Peyer's patch (tissue), 4 donors: ENCODE results near the gene CACNA2D2. TPM values are rescaled to one million over a fixed set of nuclear protein-coding genes. Genes with fewer than 3 reads are reported as not detected.

Source experiments
- DNase-seq, 3 donors: peaks; one replicate each; pipeline ENCODE4 v3.0.0-alpha.2; 2017 to 2019
- H3K27ac ChIP-seq, 4 donors: fragments of 200-600 bp; sonication (generic); one replicate each; pipeline ENCODE4 v1.5.1; 2016 to 2019
- H3K27me3 ChIP-seq, 2 donors: fragments of 200-600 bp; sonication (generic); one replicate each; pipeline ENCODE4 v1.5.1; 2019
- H3K36me3 ChIP-seq, 3 donors: fragments of 200-600 bp; sonication (generic); one replicate each; pipeline ENCODE4 v1.5.1; 2016 to 2019
- H3K4me1 ChIP-seq, 4 donors: fragments of 200-600 bp; sonication (generic); one replicate each; pipeline ENCODE4 v1.5.1; 2016 to 2019
- H3K4me3 ChIP-seq, 4 donors: fragments of 200-600 bp; sonication (generic); 1 replicate in 3 of 4; 2 replicates in 1 of 4; pipeline ENCODE4 v1.5.1; 2016 to 2019; ENCODE audit warnings: mild to moderate bottlenecking in 1 of 4
- H3K9me3 ChIP-seq, 4 donors: fragments of 200-600 bp; sonication (generic); one replicate each; pipeline ENCODE4 v1.5.1; 2016 to 2019; ENCODE audit warnings: mild to moderate bottlenecking in 1 of 4
- POLR2A ChIP-seq, 2 donors: fragments of 450-650 bp; IDR thresholded peaks; one replicate each; pipeline ENCODE4 v1.5.1; 2017; ENCODE audit warnings: antibody characterized with exemption in 2 of 2, mild to moderate bottlenecking in 2 of 2, moderate library complexity in 2 of 2
- total RNA-seq, 4 donors: library from RNA; depleted of rRNA; stranded (reverse); fragments of >200 nt; gene quantifications; one replicate each; pipeline ENCODE4 v1.1.0, GENCODE V29; 2016
- TF ChIP-seq, protein P1 (sequence below), 6 experiments: fragments of 450-650 bp in 4 of 6; fragments of 200-600 bp in 2 of 6; sonication (generic) in 1 of 6; IDR thresholded peaks; one replicate each; pipeline ENCODE4 v1.5.1; 2017 to 2019; ENCODE audit warnings: antibody characterized with exemption in 6 of 6, mild to moderate bottlenecking in 3 of 6, moderate library complexity in 1 of 6

CACNA2D2 gene
- total RNA-seq, 4 donors from 2014 or later: 0.88 to 5.8 (median 1.2) TPM

DNA sequence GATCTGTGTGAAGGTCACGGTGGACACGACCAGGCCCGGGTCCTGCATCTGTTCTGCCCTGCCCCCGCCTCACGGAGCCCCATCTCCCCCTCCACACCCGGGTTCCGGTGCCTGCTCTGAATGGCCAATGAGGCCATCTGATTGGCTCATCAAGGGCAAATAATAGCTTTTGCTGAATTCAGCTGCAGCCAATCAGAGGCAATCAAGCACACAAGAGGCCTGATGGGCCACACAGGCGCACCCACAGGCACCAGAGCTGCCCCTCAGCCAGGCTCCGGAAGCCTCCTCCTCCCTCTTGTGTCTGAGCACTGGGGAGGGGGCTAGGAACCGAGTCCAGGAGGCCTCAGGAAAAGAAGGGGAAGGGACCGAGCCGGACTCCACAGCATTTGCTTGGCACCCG lies 49.5 kb downstream of the CACNA2D2 start:
- H3K4me3 ChIP-seq: no peak overlapping the region
- H3K4me1 ChIP-seq: no peaks in the 10 kb centered on the region
- TF ChIP-seq, protein P1, sequence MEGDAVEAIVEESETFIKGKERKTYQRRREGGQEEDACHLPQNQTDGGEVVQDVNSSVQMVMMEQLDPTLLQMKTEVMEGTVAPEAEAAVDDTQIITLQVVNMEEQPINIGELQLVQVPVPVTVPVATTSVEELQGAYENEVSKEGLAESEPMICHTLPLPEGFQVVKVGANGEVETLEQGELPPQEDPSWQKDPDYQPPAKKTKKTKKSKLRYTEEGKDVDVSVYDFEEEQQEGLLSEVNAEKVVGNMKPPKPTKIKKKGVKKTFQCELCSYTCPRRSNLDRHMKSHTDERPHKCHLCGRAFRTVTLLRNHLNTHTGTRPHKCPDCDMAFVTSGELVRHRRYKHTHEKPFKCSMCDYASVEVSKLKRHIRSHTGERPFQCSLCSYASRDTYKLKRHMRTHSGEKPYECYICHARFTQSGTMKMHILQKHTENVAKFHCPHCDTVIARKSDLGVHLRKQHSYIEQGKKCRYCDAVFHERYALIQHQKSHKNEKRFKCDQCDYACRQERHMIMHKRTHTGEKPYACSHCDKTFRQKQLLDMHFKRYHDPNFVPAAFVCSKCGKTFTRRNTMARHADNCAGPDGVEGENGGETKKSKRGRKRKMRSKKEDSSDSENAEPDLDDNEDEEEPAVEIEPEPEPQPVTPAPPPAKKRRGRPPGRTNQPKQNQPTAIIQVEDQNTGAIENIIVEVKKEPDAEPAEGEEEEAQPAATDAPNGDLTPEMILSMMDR (IDR thresholded peaks at IDR 0.05): no peak
- no peak for TF ChIP-seq POLR2A (IDR thresholded peaks at IDR 0.05)
- H3K9me3 ChIP-seq: no peaks in the 10 kb centered on the region
- H3K36me3 ChIP-seq: no peaks in the 10 kb centered on the region
- no peak for DNase-seq
- no peak overlapping the region for H3K27ac ChIP-seq
- H3K27me3 ChIP-seq: no peaks in the 10 kb centered on the region

DNA sequence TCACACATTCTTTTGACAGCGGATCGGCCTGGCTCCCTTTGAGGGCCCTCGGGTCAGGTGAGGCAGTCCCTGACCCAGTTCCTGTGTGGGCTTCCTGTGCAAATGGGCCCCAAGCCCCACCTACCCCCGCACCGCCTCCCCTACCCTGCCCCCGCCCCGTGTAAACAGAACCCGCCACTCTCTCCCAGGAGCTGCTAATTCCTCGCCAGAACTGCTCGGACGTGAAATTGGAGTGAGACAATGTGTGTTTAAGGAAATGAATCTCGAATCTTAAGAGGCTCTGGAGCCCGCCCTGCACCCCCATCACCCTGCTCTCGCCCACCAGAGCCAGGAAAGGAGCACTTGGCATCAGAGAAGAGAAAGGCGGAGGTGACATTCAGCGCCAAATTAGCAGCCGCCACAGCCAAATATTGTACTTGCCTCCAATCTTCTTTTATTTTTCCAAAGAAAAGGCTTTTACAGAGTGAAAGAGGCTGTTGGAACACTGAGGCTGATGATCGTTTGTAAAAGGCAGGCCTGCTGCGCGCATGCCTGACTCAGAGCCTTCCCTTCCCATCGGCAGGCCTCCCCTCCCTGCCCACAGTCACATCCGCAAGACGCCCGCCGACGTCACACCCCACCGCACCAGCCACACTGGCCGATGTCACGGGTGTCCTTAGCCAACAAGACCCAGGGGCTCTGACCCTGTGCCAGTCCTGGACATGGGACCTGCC lies 53.1 kb downstream of the CACNA2D2 start:
- DNase-seq: peak; percentile 59 to 85 (median 65)
- no peak for TF ChIP-seq POLR2A (IDR thresholded peaks at IDR 0.05)
- TF ChIP-seq, protein P1 (IDR thresholded peaks at IDR 0.05): no peak
- Histone ChIP-seq H3K9me3 (no peaks in the 10 kb centered on the region), H3K4me1 (no peaks in the 10 kb centered on the region), H3K27ac (peak overlapping the region; percentile 59 to 76 (median 62)), H3K36me3 (no peaks in the 10 kb centered on the region), H3K27me3 (no peaks in the 10 kb centered on the region), H3K4me3 (peak overlapping the region in 3 of 4 donors; percentile 29 to 36 (median 35))

DNA sequence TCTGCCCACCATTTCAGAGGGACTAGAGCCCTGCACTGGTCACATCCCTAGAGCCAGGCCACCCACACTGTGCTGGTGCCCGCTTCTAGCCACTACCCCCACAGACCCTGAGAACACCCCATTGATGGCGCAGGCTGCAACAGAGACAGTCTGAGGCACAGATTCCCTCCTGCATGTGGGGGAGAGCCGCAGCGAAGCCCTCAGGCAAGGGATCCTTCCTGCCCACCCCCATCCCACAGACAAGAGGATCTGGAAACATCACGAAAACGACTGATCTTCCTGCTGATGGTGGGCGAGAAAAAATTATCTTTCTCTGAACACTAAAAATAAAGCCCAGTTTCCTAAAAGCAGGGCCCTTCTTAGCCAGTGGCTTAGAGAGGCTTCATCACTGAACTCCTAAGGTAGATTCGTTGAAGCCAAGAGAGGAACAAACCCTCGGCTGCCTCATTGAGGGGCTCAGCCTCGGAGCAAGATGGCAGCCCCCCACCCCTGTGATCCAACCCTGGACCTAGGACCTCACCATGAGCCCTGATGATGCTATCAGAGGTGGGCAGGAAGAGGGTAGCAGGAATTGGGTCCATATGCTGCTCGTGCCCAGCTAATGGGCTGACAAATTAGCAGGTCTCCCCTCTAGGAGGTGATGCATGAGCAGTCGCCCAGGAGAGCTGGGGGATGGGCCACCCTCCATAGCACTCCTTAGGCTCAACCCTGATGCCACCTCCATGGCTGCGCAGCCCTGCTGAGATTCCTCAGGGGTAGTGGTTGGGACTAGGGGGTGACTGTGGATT lies 54.5 kb downstream of the CACNA2D2 start:
- H3K27me3 ChIP-seq: no peaks in the 10 kb centered on the region
- DNase-seq: no peak
- H3K9me3 ChIP-seq: no peaks in the 10 kb centered on the region
- no peak for TF ChIP-seq POLR2A (IDR thresholded peaks at IDR 0.05)
- TF ChIP-seq, protein P1 (IDR thresholded peaks at IDR 0.05): no peak
- no peak overlapping the region for H3K4me3 ChIP-seq
- no peaks in the 10 kb centered on the region for H3K36me3 ChIP-seq
- H3K4me1 ChIP-seq: no peaks in the 10 kb centered on the region
- peak overlapping the region in 1 of 4 donors; percentile 60 for H3K27ac ChIP-seq

DNA sequence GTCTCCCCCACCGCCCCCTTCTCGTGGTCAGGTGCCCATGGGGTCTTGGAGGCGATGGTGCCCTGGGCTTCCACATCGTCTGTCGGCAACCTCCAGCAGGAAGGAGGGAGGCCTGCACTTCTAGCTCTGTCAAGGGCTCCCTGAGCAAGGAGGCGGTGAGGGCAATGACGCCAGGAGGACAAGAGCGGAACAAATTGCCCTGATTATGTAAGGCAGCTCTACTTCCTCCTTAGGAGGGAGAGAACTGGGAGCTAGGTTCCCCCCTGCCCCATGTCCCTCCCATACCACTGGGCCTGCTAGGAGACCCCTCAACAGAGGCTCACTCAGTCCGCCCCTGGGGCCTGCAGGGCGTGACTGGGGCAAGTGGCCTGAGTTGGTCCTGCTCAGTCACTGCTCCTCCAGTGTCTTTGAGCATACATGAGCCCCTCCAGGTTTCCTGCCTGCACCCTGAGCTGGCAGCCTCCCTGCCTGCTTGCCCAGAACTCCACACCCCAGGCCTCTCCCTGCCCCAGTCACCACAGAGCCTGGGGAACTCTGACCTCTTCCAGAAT lies 56.1 kb downstream of the CACNA2D2 start:
- TF ChIP-seq, protein P1 (IDR thresholded peaks at IDR 0.05): no peak
- no peak for TF ChIP-seq POLR2A (IDR thresholded peaks at IDR 0.05)
- no peak overlapping the region for H3K27ac ChIP-seq
- H3K27me3 ChIP-seq: no peaks in the 10 kb centered on the region
- no peaks in the 10 kb centered on the region for H3K9me3 ChIP-seq
- DNase-seq: no peak
- no peaks in the 10 kb centered on the region for H3K4me1 ChIP-seq
- no peaks in the 10 kb centered on the region for H3K36me3 ChIP-seq
- no peak overlapping the region for H3K4me3 ChIP-seq

DNA sequence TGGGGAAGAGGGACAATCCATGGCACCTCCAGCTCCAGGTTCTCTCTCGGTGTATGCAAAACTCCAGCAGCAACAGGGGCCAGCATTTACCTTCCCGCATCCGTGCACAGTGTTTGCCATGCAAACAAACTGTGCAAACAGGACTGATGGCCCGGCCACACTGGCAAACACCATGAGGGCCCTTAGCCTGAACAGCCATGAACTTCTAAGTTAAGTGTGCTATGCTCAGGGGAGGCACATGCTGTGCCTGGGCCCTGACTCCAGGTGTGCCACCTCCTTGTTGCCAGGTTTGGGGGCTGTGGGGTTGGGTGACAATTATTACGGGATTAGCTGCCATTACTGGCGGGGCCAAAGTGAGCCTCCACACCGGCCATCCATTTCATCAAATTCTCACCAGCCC lies 57.5 kb downstream of the CACNA2D2 start:
- H3K27me3 ChIP-seq: no peaks in the 10 kb centered on the region
- no peaks in the 10 kb centered on the region for H3K4me1 ChIP-seq
- H3K36me3 ChIP-seq: no peaks in the 10 kb centered on the region
- H3K9me3 ChIP-seq: no peaks in the 10 kb centered on the region
- no peak for DNase-seq
- H3K27ac ChIP-seq: no peak overlapping the region
- TF ChIP-seq POLR2A (IDR thresholded peaks at IDR 0.05): no peak
- TF ChIP-seq, protein P1 (IDR thresholded peaks at IDR 0.05): no peak
- H3K4me3 ChIP-seq: no peak overlapping the region
